ENCODE data around the gene ANOS1.

Gene ANOS1

DNA sequence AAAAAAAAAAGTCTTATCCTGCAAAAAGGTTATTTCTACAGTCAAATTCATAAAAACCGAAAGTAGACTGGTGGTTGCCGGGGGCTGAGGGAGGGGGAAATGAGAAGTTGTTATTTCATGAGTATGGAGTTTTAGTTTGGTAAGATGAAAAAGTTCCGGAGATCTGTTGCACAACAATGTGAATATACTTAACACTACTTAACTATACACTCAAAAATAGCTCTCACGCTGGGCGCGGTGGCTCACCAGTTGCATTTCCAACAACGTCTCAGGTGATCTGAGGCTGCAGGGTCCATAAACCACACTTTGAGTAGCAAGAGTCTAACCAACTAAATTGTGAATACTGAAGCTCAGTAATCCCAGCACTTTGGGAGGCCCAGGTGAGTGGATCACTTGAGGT is 52.4 kb downstream of the ANOS1 start:
- Histone ChIP-seq H3K4me3 (ENCODE audit: low read depth, low read length, poor library complexity, severe bottlenecking) (no peak overlapping the region), H3K27me3 (ENCODE audit: insufficient read depth, low read length) (no peaks in the 10 kb centered on the region), H3K4me1 (ENCODE audit: insufficient read depth, low read length, severe bottlenecking) (no peaks in the 10 kb centered on the region), H2AFZ (ENCODE audit: low read length) (no peak overlapping the region), H4K20me1 (ENCODE audit: insufficient read depth, low read length) (no peaks in the 10 kb centered on the region), H3K27ac (ENCODE audit: low read depth, low read length, poor library complexity, severe bottlenecking) (no peak overlapping the region), H3K9me2 (ENCODE audit: low read depth, low read length) (no peaks in the 10 kb centered on the region), H3K36me3 (ENCODE audit: insufficient read depth, low read length) (no peaks in the 10 kb centered on the region), H3K9me3 (ENCODE audit: low read length) (no peaks in the 10 kb centered on the region), H3K79me2 (ENCODE audit: insufficient read depth, low read length) (no peaks in the 10 kb centered on the region), H3K9ac (ENCODE audit: low read length) (no peak overlapping the region), H3K4me2 (ENCODE audit: low read length) (no peak overlapping the region), H3F3A (ENCODE audit: insufficient read depth, low read length) (no peaks in the 10 kb centered on the region)
- no peak for TF ChIP-seq EZH2 (IDR thresholded peaks at IDR 0.05; ENCODE audit: borderline replicate concordance, low read length)
- TF ChIP-seq, protein P1, sequence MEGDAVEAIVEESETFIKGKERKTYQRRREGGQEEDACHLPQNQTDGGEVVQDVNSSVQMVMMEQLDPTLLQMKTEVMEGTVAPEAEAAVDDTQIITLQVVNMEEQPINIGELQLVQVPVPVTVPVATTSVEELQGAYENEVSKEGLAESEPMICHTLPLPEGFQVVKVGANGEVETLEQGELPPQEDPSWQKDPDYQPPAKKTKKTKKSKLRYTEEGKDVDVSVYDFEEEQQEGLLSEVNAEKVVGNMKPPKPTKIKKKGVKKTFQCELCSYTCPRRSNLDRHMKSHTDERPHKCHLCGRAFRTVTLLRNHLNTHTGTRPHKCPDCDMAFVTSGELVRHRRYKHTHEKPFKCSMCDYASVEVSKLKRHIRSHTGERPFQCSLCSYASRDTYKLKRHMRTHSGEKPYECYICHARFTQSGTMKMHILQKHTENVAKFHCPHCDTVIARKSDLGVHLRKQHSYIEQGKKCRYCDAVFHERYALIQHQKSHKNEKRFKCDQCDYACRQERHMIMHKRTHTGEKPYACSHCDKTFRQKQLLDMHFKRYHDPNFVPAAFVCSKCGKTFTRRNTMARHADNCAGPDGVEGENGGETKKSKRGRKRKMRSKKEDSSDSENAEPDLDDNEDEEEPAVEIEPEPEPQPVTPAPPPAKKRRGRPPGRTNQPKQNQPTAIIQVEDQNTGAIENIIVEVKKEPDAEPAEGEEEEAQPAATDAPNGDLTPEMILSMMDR (IDR thresholded peaks at IDR 0.05; ENCODE audit: low read length): no peak

DNA sequence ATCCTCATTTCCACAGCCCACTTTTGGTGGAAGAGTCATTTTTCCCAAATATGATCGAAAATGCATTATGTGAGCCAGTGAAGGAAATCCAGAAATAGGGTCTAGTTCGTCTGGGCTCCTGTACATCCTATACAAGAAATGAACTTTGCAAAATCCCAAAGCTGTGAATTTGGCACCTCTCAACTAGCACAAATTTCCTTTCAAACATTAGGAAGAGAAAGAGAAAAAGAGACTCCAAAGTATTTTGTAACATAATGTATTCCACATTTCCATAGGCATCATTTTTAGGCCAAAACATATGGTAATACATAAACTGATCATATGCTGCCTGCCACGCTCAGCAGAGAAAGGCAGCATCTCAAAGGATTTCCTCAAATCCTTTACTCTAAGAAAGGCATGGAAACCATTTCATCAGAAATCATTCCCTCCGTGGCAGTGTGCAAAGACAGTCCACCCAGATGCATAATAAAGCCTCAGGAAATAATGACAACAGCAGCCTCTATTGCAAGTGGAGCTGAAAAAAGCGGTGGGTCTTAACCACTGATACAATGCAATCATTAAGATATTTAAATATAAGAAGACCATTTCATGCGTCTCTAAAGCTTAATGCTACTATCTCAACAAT is 56.8 kb downstream of the ANOS1 start:
- H3K36me3 ChIP-seq (ENCODE audit: insufficient read depth, low read length): no peaks in the 10 kb centered on the region
- no peaks in the 10 kb centered on the region for H3K9me3 ChIP-seq (ENCODE audit: low read length)
- no peaks in the 10 kb centered on the region for H3F3A ChIP-seq (ENCODE audit: insufficient read depth, low read length)
- H3K4me1 ChIP-seq (ENCODE audit: insufficient read depth, low read length, severe bottlenecking): no peaks in the 10 kb centered on the region
- H4K20me1 ChIP-seq (ENCODE audit: insufficient read depth, low read length): no peaks in the 10 kb centered on the region
- H2AFZ ChIP-seq (ENCODE audit: low read length): no peak overlapping the region
- H3K79me2 ChIP-seq (ENCODE audit: insufficient read depth, low read length): no peaks in the 10 kb centered on the region
- TF ChIP-seq, protein P1 (IDR thresholded peaks at IDR 0.05; ENCODE audit: low read length): no peak
- TF ChIP-seq EZH2 (IDR thresholded peaks at IDR 0.05; ENCODE audit: borderline replicate concordance, low read length): no peak
- H3K27me3 ChIP-seq (ENCODE audit: insufficient read depth, low read length): no peaks in the 10 kb centered on the region
- H3K9ac ChIP-seq (ENCODE audit: low read length): no peak overlapping the region
- no peaks in the 10 kb centered on the region for H3K9me2 ChIP-seq (ENCODE audit: low read depth, low read length)
- no peak overlapping the region for H3K4me2 ChIP-seq (ENCODE audit: low read length)
- H3K4me3 ChIP-seq (ENCODE audit: low read depth, low read length, poor library complexity, severe bottlenecking): no peak overlapping the region
- H3K27ac ChIP-seq (ENCODE audit: low read depth, low read length, poor library complexity, severe bottlenecking): no peak overlapping the region

DNA sequence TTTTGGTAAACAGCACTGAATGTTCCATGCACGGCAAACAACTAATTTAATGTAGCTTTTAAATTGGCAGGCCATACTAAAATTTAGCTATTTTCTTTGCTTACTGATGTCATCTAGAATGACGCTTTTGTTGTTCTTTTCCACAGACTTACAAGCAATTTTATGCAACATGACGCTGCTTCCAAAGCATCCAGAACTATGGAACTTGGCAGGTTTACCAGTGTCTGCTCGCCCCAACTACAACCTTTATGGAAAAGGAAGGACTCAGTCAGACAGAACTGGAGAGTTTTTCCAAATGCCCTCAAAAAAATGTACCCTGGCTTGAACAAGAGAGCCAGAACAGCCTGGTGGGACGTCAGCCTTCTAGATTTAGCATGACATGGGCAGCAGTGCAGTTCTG is 58.7 kb downstream of the ANOS1 start:
- Histone ChIP-seq H3K36me3 (ENCODE audit: insufficient read depth, low read length) (no peaks in the 10 kb centered on the region), H3K79me2 (ENCODE audit: insufficient read depth, low read length) (no peaks in the 10 kb centered on the region), H3K9ac (ENCODE audit: low read length) (no peak overlapping the region), H2AFZ (ENCODE audit: low read length) (no peak overlapping the region), H4K20me1 (ENCODE audit: insufficient read depth, low read length) (no peaks in the 10 kb centered on the region), H3K9me3 (ENCODE audit: low read length) (no peaks in the 10 kb centered on the region), H3K4me1 (ENCODE audit: insufficient read depth, low read length, severe bottlenecking) (no peaks in the 10 kb centered on the region), H3K27me3 (ENCODE audit: insufficient read depth, low read length) (no peaks in the 10 kb centered on the region), H3F3A (ENCODE audit: insufficient read depth, low read length) (no peaks in the 10 kb centered on the region), H3K4me3 (ENCODE audit: low read depth, low read length, poor library complexity, severe bottlenecking) (no peak overlapping the region), H3K9me2 (ENCODE audit: low read depth, low read length) (no peaks in the 10 kb centered on the region), H3K4me2 (ENCODE audit: low read length) (no peak overlapping the region), H3K27ac (ENCODE audit: low read depth, low read length, poor library complexity, severe bottlenecking) (no peak overlapping the region)
- TF ChIP-seq, protein P1 (IDR thresholded peaks at IDR 0.05; ENCODE audit: low read length): no peak
- no peak for TF ChIP-seq EZH2 (IDR thresholded peaks at IDR 0.05; ENCODE audit: borderline replicate concordance, low read length)

Data from OCI-LY1 (cell line).